ENCODE measurements around the gene C16orf82. TPM values are rescaled to one million over a fixed set of nuclear protein-coding genes. Genes with fewer than 3 reads are reported as not detected.

C16orf82 gene
- total and polyA plus RNA-seq, 2 of the 8 experiments (the other 6 are each of a cell fraction or from before 2014, with no cell fraction given) = not detected

DNA sequence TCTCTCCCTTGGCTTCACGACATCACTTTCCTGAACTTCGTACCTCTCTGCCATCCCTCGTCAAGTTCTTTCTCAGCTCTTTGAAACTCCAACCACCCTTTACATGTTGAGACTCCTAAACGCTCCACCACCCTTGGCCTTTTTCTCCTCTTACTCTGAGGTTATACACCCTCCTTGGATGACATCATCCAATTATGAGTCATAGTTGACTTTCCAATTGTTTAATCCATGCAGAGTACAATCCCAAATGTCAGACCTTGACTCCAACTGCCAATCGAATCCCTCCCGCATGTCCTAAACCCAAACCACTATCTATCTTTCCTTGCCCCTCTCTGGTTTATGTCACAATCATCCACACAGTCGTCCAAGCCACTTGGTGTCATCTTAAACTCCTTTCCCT is 18.4 kb upstream of the C16orf82 start:
- Histone ChIP-seq H3K27ac (ENCODE audit: low read depth, low read length) (no peak overlapping the region), H2BK20ac (ENCODE audit: low read length) (no peak overlapping the region), H3K56ac (replicated peaks; ENCODE audit: insufficient read length, low read depth, low read length) (no peak overlapping the region), H3K36me3 (ENCODE audit: control insufficient read depth in 2 of 4, insufficient read depth in 4 of 4, low read length in 3 of 4) (no peaks in the 10 kb centered on the region), H3K9ac (replicated peaks in 1 of 4; ENCODE audit: extremely low read depth in 1 of 4, low read depth in 3 of 4, low read length in 3 of 4) (no peak overlapping the region), H4K20me1 (replicated peaks in 1 of 2; ENCODE audit: control insufficient read depth in 1 of 2, insufficient read depth in 2 of 2, low read length in 2 of 2) (no peaks in the 10 kb centered on the region), H3K9me3 (ENCODE audit: insufficient read depth in 2 of 2, low read depth in 1 of 2, low read length in 1 of 2) (peaks cover 5 to 6% of the 10 kb centered on the region in 2 experiments; a peak in 2 of 4 replicates), H3K23ac (ENCODE audit: insufficient read length) (no peak overlapping the region), H3K14ac (ENCODE audit: insufficient read length) (no peak overlapping the region), H3K4ac (replicated peaks; ENCODE audit: insufficient read length, low read depth, low read length) (no peak overlapping the region), H2BK120ac (replicated peaks; ENCODE audit: low read depth, low read length) (no peak overlapping the region), H2AK5ac (ENCODE audit: low read depth, low read length) (no peak overlapping the region), H3K27me3 (replicated peaks in 1 of 4; ENCODE audit: control insufficient read depth in 3 of 4, extremely low read depth in 1 of 4, insufficient read depth in 3 of 4, low read length in 3 of 4) (no peaks in the 10 kb centered on the region), H3K4me2 (ENCODE audit: insufficient read depth in 1 of 2, low read depth in 2 of 2, low read length in 2 of 2) (no peak overlapping the region), H3K79me1 (ENCODE audit: low read depth, low read length) (no peaks in the 10 kb centered on the region), H2BK12ac (ENCODE audit: low read depth, low read length) (no peak overlapping the region), H3K18ac (ENCODE audit: extremely low read depth, low read length) (no peak overlapping the region), H4K8ac (ENCODE audit: extremely low read depth, insufficient read depth, low read length) (no peak overlapping the region), H4K5ac (ENCODE audit: insufficient read length, low read depth, low read length) (no peak overlapping the region), H3K4me1 (replicated peaks in 1 of 4; ENCODE audit: control insufficient read depth in 3 of 4, insufficient read depth in 4 of 4, low read length in 3 of 4) (peaks cover 1 to 10% (median 3%) of the 10 kb centered on the region in 4 experiments; a peak in 4 of 7 replicates), H3K79me2 (ENCODE audit: control insufficient read depth in 1 of 2, insufficient read depth in 2 of 2, low read length in 2 of 2) (no peaks in the 10 kb centered on the region), H3K23me2 (ENCODE audit: low read depth, low read length) (no peaks in the 10 kb centered on the region; the same call in none of the 2 replicates), H2BK15ac (ENCODE audit: low read length) (no peak overlapping the region), H3K4me3 (ENCODE audit: extremely low read depth in 1 of 4, insufficient read depth in 2 of 4, low read depth in 3 of 4, low read length in 4 of 4) (no peak overlapping the region), H4K91ac (replicated peaks; ENCODE audit: insufficient read length, low read length) (no peak overlapping the region), H2BK5ac (ENCODE audit: low read depth, low read length) (no peak overlapping the region), H2AFZ (ENCODE audit: low read length) (no peak overlapping the region)
- DNase-seq (ENCODE audit: low read depth in 1 of 2, low spot score in 2 of 2) (no peak), FAIRE-seq (no peak)
- ChIA-PET POLR2A (ENCODE audit: partially characterized antibody) (no interaction called here), CTCF (ENCODE audit: partially characterized antibody) (interaction anchor here (1.5 kb wide), 1 partner anchor 85 kb away, joined by 3 read pairs; no protein-coding TSS in a partner anchor)
- WGBS, 2 experiments (ENCODE audit: extremely low coverage in 1 of 2, insufficient coverage in 1 of 2, insufficient read length in 1 of 2, insufficient replicate concordance in 2 of 2, low coverage in 1 of 2, low lambda C conversion rate in 2 of 2, missing lambda C conversion rate in 1 of 2) = 86% methylated on average over 7 of the region's 7 CpGs; no CpG with 5 or more reads in 1 of the 2 experiments
- no peak for TF ChIP-seq CTCF (IDR thresholded peaks at IDR 0.05; ENCODE audit: control extremely low read depth in 1 of 3, insufficient read depth in 1 of 3, low read depth in 1 of 3, low read length in 3 of 3)
- no peak for TF ChIP-seq SRF (IDR thresholded peaks at IDR 0.05; ENCODE audit: low read depth, low read length)
- TF ChIP-seq JUN (IDR thresholded peaks at IDR 0.05; ENCODE audit: low read depth, low read length) = no peak
- no peak for TF ChIP-seq SP2 (IDR thresholded peaks at IDR 0.05; ENCODE audit: low read length)
- TF ChIP-seq TAF1 (IDR thresholded peaks at IDR 0.05; ENCODE audit: low read depth, low read length) = no peak
- no peak for TF ChIP-seq CHD2 (IDR thresholded peaks at IDR 0.05; ENCODE audit: low read length)
- no peak for TF ChIP-seq KDM5A (IDR thresholded peaks at IDR 0.05; ENCODE audit: low read length)
- TF ChIP-seq GABPA (IDR thresholded peaks at IDR 0.05; ENCODE audit: borderline replicate concordance, insufficient read depth, low read length) = no peak
- no peak for TF ChIP-seq NANOG (IDR thresholded peaks at IDR 0.05; ENCODE audit: insufficient read depth, low read depth, low read length, poor library complexity, severe bottlenecking)
